GM19397 (cell line): ENCODE measurements around the gene ATIC.
A peak's percentile ranks its signal among the peaks of the same experiment; 100 is the strongest.

Source experiments
- ATAC-seq: cut with Tn5 transposase; IDR thresholded peaks from one replicate; pipeline ENCODE4 v1.9.1; 2021; ENCODE audit warnings: mild to moderate bottlenecking, moderate library complexity; ENCODE audit not compliant: unreplicated experiment

The ATIC gene

GRCh38 chr2:215314896-215315295 lies 3.0 kb downstream of the ATIC start:
- no peak for ATAC-seq

- ATAC-seq, result no peak
Measured at GRCh38 chr2:215315301-215315700, 3.4 kb downstream of the ATIC start.

DNA sequence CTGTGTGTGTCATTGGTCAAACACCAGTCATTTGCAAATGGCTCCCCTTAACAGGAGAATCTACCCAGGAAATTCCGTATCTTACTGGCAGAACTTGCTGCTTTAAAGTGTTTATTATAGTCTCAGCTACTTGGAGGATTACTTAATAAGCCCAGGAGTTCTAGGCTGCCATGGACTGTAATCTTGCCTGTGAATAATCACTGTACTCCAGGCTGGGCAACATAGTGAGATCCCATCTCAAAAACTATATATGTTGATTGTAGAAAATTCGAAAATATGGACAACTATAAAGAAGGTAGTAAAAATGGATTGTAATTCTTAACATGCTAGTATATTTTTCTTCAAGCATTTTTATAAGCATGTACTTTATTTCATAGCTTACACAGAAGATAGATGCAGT lies 4.5 kb downstream of the ATIC start:
- ATAC-seq, result no peak

GRCh38 chr2:215319500-215319899 lies 7.6 kb downstream of the ATIC start:
- ATAC-seq, result no peak

GRCh38 chr2:215320102-215320501 lies 8.2 kb downstream of the ATIC start:
- no peak for ATAC-seq

- no peak for ATAC-seq
Measured at GRCh38 chr2:215320679-215321078, 8.8 kb downstream of the ATIC start.

- ATAC-seq, result no peak
Measured at GRCh38 chr2:215324811-215325210, 13.0 kb downstream of the ATIC start.

DNA sequence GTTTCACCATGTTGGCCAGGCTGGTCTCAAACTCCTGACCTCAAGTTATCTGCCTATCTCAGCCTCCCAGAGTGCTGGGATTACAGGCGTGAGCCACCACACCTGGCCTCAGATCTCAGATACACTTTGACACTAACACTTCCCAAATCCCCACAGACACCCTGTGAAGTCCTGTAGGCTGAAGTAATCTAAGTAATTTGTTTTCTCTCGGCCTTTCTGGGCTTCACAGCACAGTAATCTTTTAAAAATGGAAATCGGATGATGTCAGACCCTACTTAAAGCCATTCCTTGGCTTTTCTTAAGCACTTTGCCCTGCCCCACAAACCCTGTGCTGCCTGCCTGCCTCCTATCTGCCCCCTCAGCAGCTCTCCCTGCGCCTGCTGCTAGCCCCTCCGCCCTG lies 16.2 kb downstream of the ATIC start:
- no peak for ATAC-seq

DNA sequence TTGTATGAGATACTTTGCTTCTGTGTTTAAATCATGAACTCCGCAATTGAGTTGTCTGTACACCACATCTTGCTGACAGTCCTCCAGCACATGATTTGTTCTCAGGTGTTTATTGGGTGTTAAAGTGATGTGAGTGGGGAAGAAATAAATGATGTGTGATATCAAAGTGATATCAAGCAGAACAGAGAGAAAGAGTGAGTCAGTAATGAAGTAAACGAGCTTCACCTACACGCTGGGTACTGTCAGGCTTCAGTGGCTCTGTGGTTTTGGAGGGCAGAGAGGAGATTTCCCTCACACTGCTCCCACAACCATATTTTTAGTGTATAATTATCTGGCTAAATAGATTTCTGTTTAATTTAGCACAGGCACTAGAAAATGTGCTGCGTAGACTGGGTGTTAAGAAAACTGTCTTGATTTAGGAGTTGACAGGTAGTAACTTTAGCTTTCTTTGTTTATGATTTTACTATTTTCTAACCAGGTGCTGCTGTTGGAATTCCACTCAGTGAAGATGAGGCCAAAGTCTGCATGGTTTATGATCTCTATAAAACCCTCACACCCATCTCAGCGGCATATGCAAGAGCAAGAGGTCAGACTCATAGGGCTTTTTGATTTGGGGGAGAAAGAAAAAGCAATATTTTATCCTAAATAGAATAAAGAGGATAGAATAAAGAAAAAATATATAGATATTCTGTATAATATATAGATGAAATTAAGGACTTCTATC lies 21.2 kb downstream of the ATIC start:
- peak; percentile 70 for ATAC-seq

- no peak for ATAC-seq
Measured at GRCh38 chr2:215338883-215339679, 27.2 kb downstream of the ATIC start.

DNA sequence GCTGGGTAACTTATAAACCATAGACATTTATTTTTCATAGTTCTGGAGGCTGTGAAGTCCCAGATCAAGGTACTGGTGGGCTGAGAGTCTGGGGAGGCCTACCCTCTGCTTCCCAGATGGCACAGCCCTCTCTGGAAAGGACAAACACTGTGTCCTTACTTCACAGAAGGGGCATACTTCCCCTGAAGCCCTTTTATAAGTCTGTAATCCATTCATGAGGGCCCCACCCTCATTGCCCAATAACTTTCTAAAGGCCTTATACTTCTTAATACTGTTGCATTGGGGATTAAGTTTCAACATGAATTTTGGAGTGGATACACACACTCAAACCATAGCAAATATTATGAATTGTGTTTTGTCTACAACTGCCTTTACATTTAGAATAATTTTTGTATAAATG lies 36.0 kb downstream of the ATIC start:
- no peak for ATAC-seq

- no peak for ATAC-seq
Measured at GRCh38 chr2:215352602-215353001, 40.7 kb downstream of the ATIC start.

- no peak for ATAC-seq
Measured at GRCh38 chr2:215354771-215355695, 43.2 kb downstream of the ATIC start.

DNA sequence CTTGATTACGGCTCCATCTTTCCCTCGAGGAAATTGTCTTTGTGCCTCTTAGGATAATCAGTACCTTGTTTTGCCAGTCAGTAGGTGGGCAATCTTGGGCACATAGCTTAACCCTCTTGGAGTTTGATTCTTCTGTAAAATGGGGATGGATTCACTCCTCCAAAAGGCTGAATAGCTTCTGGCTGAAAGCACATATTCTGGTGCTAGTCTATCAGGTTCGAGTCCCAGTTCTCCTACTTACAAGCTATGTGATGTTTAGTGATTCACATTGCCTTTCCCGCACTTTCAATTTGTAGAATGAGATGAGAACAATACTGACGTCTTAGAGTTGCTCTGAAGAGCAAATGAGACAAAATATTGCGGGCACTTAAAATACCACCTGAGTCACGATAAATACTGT lies 43.9 kb downstream of the ATIC start:
- no peak for ATAC-seq

GRCh38 chr2:215356334-215356947 lies 44.6 kb downstream of the ATIC start:
- ATAC-seq, result no peak

- no peak for ATAC-seq
Measured at GRCh38 chr2:215356948-215357461, 45.1 kb downstream of the ATIC start.

GRCh38 chr2:215357660-215358059 lies 45.8 kb downstream of the ATIC start:
- ATAC-seq, result no peak

DNA sequence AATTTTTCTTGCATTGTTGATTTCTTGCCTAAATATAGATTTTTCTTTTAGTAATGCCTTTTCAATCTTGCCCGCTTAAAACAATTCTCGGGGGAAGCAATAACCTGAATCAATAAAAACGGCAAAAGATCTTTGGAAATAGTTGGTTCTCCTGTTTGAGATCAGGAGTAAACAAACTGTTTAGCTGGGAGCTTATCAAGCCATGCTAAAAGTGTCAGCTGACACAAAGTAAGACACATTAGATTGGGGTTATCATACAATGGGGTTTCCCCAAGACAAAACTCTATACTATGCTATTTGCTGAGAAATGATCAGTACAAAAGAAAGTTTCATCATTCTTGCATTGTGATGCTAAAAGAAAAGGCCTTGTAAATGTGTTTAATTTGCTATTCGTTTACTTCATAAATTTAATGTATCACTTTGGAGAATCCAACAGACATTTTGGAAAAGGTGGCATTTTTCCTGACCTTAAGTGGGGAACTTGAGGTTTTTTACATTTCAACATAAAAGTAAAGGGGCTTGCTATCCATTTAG lies 46.5 kb downstream of the ATIC start:
- ATAC-seq, result no peak

GRCh38 chr2:215358891-215359575 lies 47.2 kb downstream of the ATIC start:
- ATAC-seq, result no peak

DNA sequence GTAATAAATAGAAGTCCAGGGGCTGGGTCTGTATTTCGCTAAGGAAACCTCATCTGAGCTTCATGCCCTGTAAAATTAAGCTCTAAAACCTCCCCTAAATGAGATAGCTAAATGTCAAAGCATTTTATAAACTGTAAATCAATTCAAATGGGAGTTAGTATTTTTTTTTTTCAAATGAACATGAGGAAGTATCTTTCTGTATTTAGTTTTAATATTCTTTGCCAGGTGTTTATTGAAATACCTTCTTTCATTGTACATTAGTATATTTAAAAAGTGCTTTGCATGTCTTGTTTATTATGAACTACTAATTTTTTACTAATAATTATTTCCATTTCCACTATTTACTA lies 47.7 kb downstream of the ATIC start:
- ATAC-seq, result no peak
